H9 (cell line): ENCODE data around the gene NTN3. TPM values are rescaled to one million over a fixed set of nuclear protein-coding genes. Genes with fewer than 3 reads are reported as not detected.
"Not testable (repeated sequence)": the region's sequence is repeated elsewhere in the genome, so short reads cannot be mapped to it uniquely, and the experiment has no call there.

Source experiments
- DNase-seq: peaks from one replicate; pipeline ENCODE4 v3.0.0-alpha.2; 2017
- H2AFZ ChIP-seq: one replicate; pipeline ENCODE4 v1.6.1; 2013; ENCODE audit warnings: mild to moderate bottlenecking, low read length, control low read depth, moderate library complexity
- H2AK5ac ChIP-seq: 2 replicates; pipeline ENCODE4 v1.6.1; 2013; ENCODE audit warnings: low read length, control low read depth, mixed read lengths; ENCODE audit not compliant: insufficient read length
- H2BK120ac ChIP-seq: one replicate; pipeline ENCODE4 v1.6.1; 2013; ENCODE audit warnings: low read depth, mild to moderate bottlenecking, low read length, control low read depth, inconsistent platforms; ENCODE audit not compliant: poor library complexity, severe bottlenecking
- H2BK12ac ChIP-seq: 2 replicates; pipeline ENCODE4 v1.6.1; 2013; ENCODE audit warnings: low read length, control low read depth, mixed read lengths, low read depth; ENCODE audit not compliant: insufficient read length
- H2BK15ac ChIP-seq: 2 replicates; pipeline ENCODE4 v1.6.1; 2013; ENCODE audit warnings: low read depth, low read length, control low read depth
- H2BK20ac ChIP-seq: one replicate; pipeline ENCODE4 v1.6.1; 2013; ENCODE audit warnings: low read depth, mild to moderate bottlenecking, low read length, control low read depth, inconsistent platforms; ENCODE audit not compliant: poor library complexity, severe bottlenecking
- H2BK5ac ChIP-seq: 2 replicates; pipeline ENCODE4 v1.6.1; 2013; ENCODE audit warnings: low read length, control low read depth, mixed read lengths; ENCODE audit not compliant: insufficient read length
- H3K14ac ChIP-seq: 2 replicates; pipeline ENCODE4 v1.6.1; 2013; ENCODE audit warnings: low read length, control low read depth; ENCODE audit not compliant: insufficient read depth
- H3K18ac ChIP-seq: 2 replicates; pipeline ENCODE4 v1.6.1; 2013; ENCODE audit warnings: low read depth, mild to moderate bottlenecking, mixed read lengths, low read length, control low read depth; ENCODE audit not compliant: insufficient read length
- H3K23ac ChIP-seq: 2 replicates; pipeline ENCODE4 v1.6.1; 2013; ENCODE audit warnings: low read length, control low read depth, mixed read lengths, low read depth; ENCODE audit not compliant: insufficient read length
- H3K23me2 ChIP-seq: 2 replicates; pipeline ENCODE4 v1.6.1; 2013; ENCODE audit warnings: low read depth, mild to moderate bottlenecking, mixed read lengths, low read length, control low read depth; ENCODE audit not compliant: insufficient read length, poor library complexity, severe bottlenecking
- H3K27ac ChIP-seq: 2 replicates; pipeline ENCODE4 v1.5.1; 2013; ENCODE audit warnings: low read length, control low read depth, mixed read lengths, low read depth; ENCODE audit not compliant: insufficient read length
- H3K27me3 ChIP-seq: 2 replicates; pipeline ENCODE4 v1.6.1; 2013; ENCODE audit warnings: low read length, control low read depth, inconsistent platforms; ENCODE audit not compliant: insufficient read depth
- H3K4ac ChIP-seq: 2 replicates; pipeline ENCODE4 v1.6.1; 2013; ENCODE audit warnings: low read depth, mild to moderate bottlenecking, control low read depth, inconsistent platforms, low read length, moderate library complexity
- H3K4me1 ChIP-seq: 2 replicates; pipeline ENCODE4 v1.6.1; 2013; ENCODE audit warnings: low read length, control low read depth, inconsistent platforms; ENCODE audit not compliant: insufficient read depth
- H3K4me2 ChIP-seq: 2 replicates; pipeline ENCODE4 v1.6.1; 2013; ENCODE audit warnings: low read length, control low read depth, mixed read lengths; ENCODE audit not compliant: insufficient read length, insufficient read depth
- H3K56ac ChIP-seq: 2 replicates; pipeline ENCODE4 v1.6.1; 2013; ENCODE audit warnings: low read depth, mild to moderate bottlenecking, mixed read lengths, low read length, control low read depth; ENCODE audit not compliant: insufficient read length
- H3K79me1 ChIP-seq: 2 replicates; pipeline ENCODE4 v1.6.1; 2013; ENCODE audit warnings: low read depth, mild to moderate bottlenecking, moderate library complexity, low read length, control low read depth, inconsistent platforms; ENCODE audit not compliant: insufficient read depth, poor library complexity, severe bottlenecking
- H3K79me2 ChIP-seq: 2 replicates; pipeline ENCODE4 v1.6.1; 2013; ENCODE audit warnings: low read length, control low read depth, inconsistent platforms; ENCODE audit not compliant: insufficient read depth
- H3K9ac ChIP-seq: 2 replicates; pipeline ENCODE4 v1.6.1; 2013; ENCODE audit warnings: low read length, control low read depth, mixed read lengths; ENCODE audit not compliant: insufficient read length; ENCODE audit errors: extremely low read depth
- H3K9me3 ChIP-seq: one replicate; pipeline ENCODE4 v1.6.1; 2013; ENCODE audit warnings: low read depth, low read length, inconsistent platforms; ENCODE audit not compliant: control insufficient read depth
- H3T11ph ChIP-seq: one replicate; pipeline ENCODE4 v1.6.1; 2013; ENCODE audit warnings: mild to moderate bottlenecking, low read length, control low read depth, inconsistent platforms
- H4K20me1 ChIP-seq: one replicate; pipeline ENCODE4 v1.6.1; 2013; ENCODE audit not compliant: control insufficient read depth, insufficient read length, insufficient read depth
- H4K5ac ChIP-seq: 2 replicates; pipeline ENCODE4 v1.6.1; 2013; ENCODE audit warnings: low read depth, mild to moderate bottlenecking, mixed read lengths, low read length, control low read depth; ENCODE audit not compliant: insufficient read length
- H4K8ac ChIP-seq: replicated peaks from 2 replicates; pipeline ENCODE4 v1.6.1; 2013; ENCODE audit warnings: low read length, control low read depth, mixed read lengths, low read depth; ENCODE audit not compliant: insufficient read length
- H4K91ac ChIP-seq: 2 replicates; pipeline ENCODE4 v1.6.1; 2013; ENCODE audit warnings: low read depth, mild to moderate bottlenecking, moderate library complexity, mixed read lengths, low read length, control low read depth; ENCODE audit not compliant: insufficient read length
- H3K27ac Mint-ChIP-seq, 3 experiments: 2 replicates in 2 of 3; 3 replicates in 1 of 3; pipeline ENCODE4 v1.8.0; 2020 to 2021; ENCODE audit warnings: mixed read lengths in 3 of 3, mild to moderate bottlenecking in 1 of 3, moderate library complexity in 1 of 3
- H3K27me3 Mint-ChIP-seq: 2 replicates; pipeline ENCODE4 v1.8.0; 2021; ENCODE audit warnings: low read depth, mild to moderate bottlenecking, moderate library complexity, mixed read lengths
- H3K36me3 Mint-ChIP-seq, 3 experiments: 2 replicates in 2 of 3; 3 replicates in 1 of 3; pipeline ENCODE4 v1.8.0; 2020 to 2021; ENCODE audit warnings: low read depth in 3 of 3, mixed read lengths in 3 of 3; ENCODE audit not compliant: insufficient read depth in 1 of 3
- H3K4me1 Mint-ChIP-seq, 2 experiments: 2 replicates each; pipeline ENCODE4 v1.8.0; 2020; ENCODE audit warnings: mixed read lengths in 2 of 2
- H3K4me3 Mint-ChIP-seq, 2 experiments: 2 replicates in 1 of 2; 3 replicates in 1 of 2; pipeline ENCODE4 v1.8.0; 2020 to 2021; ENCODE audit warnings: mild to moderate bottlenecking in 2 of 2, mixed read lengths in 2 of 2, moderate library complexity in 1 of 2
- H3K9me3 Mint-ChIP-seq, 2 experiments: 2 replicates in 1 of 2; 3 replicates in 1 of 2; pipeline ENCODE4 v1.8.0; 2020; ENCODE audit warnings: mild to moderate bottlenecking in 2 of 2, mixed read lengths in 2 of 2, moderate library complexity in 1 of 2
- CTCF ChIP-seq: fragments of 200-600 bp; sonication (generic); conservative IDR thresholded peaks from 3 replicates; pipeline ENCODE4 v1.8.0; 2021; ENCODE audit warnings: antibody characterized with exemption, mild to moderate bottlenecking
- WGBS: extraction: QIAGEN DNeasy Blood & Tissue Kit; methylation state at CpG from one replicate; pipeline ENCODE4 v1.1.7; 2013; ENCODE audit warnings: missing lambda C conversion rate, low lambda C conversion rate, mixed read lengths; ENCODE audit not compliant: insufficient read length; ENCODE audit errors: extremely low coverage; 5-methylcytosine and 5-hydroxymethylcytosine counted together
- total RNA-seq: library from RNA; stranded (reverse); gene quantifications from 2 replicates; pipeline ENCODE4 v1.2.1, GENCODE V29; 2021

NTN3 gene
- total RNA-seq, 1 experiment from 2014 or later = 1.3 TPM

DNA sequence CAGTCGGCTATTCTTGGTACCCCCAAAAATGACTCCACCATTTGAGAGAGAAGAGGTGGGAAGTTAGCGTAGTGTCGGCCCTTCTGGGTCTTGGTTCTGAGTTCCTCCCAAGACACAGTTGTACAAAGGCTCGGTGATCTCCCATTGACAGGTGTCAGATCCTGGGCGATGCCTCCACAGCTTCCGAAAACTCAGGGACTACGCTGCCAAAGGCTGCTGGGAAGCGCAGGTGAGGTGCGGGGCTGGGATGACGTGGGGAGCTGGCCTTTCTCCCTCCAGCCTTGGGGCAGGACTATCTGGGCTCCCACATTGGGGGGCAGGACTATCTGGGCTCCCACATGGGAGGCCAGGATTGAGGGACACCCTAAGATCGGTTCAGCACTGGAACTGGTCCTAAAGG, 31.5 kb upstream of the NTN3 start:
- Histone ChIP-seq H4K8ac (no peak overlapping the region), H3K4ac (no peak overlapping the region), H3K79me2 (no peaks in the 10 kb centered on the region), H3K23me2 (no peaks in the 10 kb centered on the region), H3K9ac (no peak overlapping the region), H4K5ac (no peak overlapping the region), H2BK120ac (no peak overlapping the region), H3K4me2 (no peak overlapping the region), H3K14ac (no peak overlapping the region), H3K18ac (no peak overlapping the region), H2AFZ (no peak overlapping the region), H4K20me1 (no peaks in the 10 kb centered on the region), H3K4me1 (no peaks in the 10 kb centered on the region), H2BK12ac (no peak overlapping the region), H3K56ac (no peak overlapping the region), H2BK15ac (no peak overlapping the region), H3K79me1 (no peaks in the 10 kb centered on the region), H3T11ph (no peak overlapping the region), H3K23ac (no peak overlapping the region), H2BK5ac (no peak overlapping the region), H3K9me3 (no peaks in the 10 kb centered on the region), H4K91ac (no peak overlapping the region), H3K27me3 (no peaks in the 10 kb centered on the region), H2AK5ac (no peak overlapping the region), H2BK20ac (no peak overlapping the region), H3K27ac (no peak overlapping the region)
- TF ChIP-seq CTCF = no peak
- no peaks in the 10 kb centered on the region for H3K27me3 Mint-ChIP-seq
- H3K36me3 Mint-ChIP-seq = peaks cover 50 to 81% (median 76%) of the 10 kb centered on the region in 3 experiments; a peak in 6 of 7 replicates
- H3K9me3 Mint-ChIP-seq = no peaks in the 10 kb centered on the region
- no peak for DNase-seq
- WGBS = no CpG with 5 or more reads among the region's 11 CpGs
- no peak overlapping the region; a peak in 1 of 5 replicates for H3K4me3 Mint-ChIP-seq
- no peaks in the 10 kb centered on the region for H3K4me1 Mint-ChIP-seq
- peak overlapping the region in 1 of 3 experiments; percentile 61; a peak in 1 of 7 replicates for H3K27ac Mint-ChIP-seq

GRCh38 chr16:2441143-2441804, 29.8 kb upstream of the NTN3 start:
- not testable (repeated sequence) for H2BK5ac ChIP-seq, H3K27me3 ChIP-seq, H3K27me3 Mint-ChIP-seq, H2BK120ac ChIP-seq, H4K91ac ChIP-seq, H3K4me1 Mint-ChIP-seq, H3K56ac ChIP-seq, H3T11ph ChIP-seq, H3K4ac ChIP-seq, H2BK20ac ChIP-seq, H3K18ac ChIP-seq, H2BK12ac ChIP-seq, H2AFZ ChIP-seq, H2AK5ac ChIP-seq, DNase-seq, H3K27ac Mint-ChIP-seq, H4K8ac ChIP-seq, H3K9me3 Mint-ChIP-seq, H3K4me2 ChIP-seq, H3K23me2 ChIP-seq, H3K9me3 ChIP-seq, H4K20me1 ChIP-seq, H3K9ac ChIP-seq, H3K79me1 ChIP-seq, H4K5ac ChIP-seq, H3K14ac ChIP-seq, H3K23ac ChIP-seq, H3K4me1 ChIP-seq, H3K4me3 Mint-ChIP-seq, H3K27ac ChIP-seq, H2BK15ac ChIP-seq, H3K79me2 ChIP-seq
- no CpG with 5 or more reads among the region's 15 CpGs for WGBS
- H3K36me3 Mint-ChIP-seq = peaks cover 50 to 85% (median 77%) of the 10 kb centered on the region in 3 experiments; a peak in 6 of 7 replicates
